GM12801 (cell line): Measurements from ENCODE around the gene FNIP2.

ENCODE experiments used
- CTCF ChIP-seq: IDR thresholded peaks from one replicate; pipeline ENCODE4 v1.5.1; 2011; ENCODE audit warnings: control low read depth; ENCODE audit not compliant: insufficient read length; ENCODE audit errors: extremely low read depth

Gene FNIP2

GRCh38 chr4:158854236-158854635 lies 85.4 kb downstream of the FNIP2 start:
- TF ChIP-seq CTCF, result no peak

GRCh38 chr4:158856852-158857251 lies 88.0 kb downstream of the FNIP2 start:
- TF ChIP-seq CTCF, result no peak

GRCh38 chr4:158857951-158858350 lies 89.1 kb downstream of the FNIP2 start:
- no peak for TF ChIP-seq CTCF

- TF ChIP-seq CTCF, result no peak
Observed at GRCh38 chr4:158858410-158859199, 89.8 kb downstream of the FNIP2 start.

GRCh38 chr4:158859661-158860060 lies 90.8 kb downstream of the FNIP2 start:
- TF ChIP-seq CTCF, result no peak

GRCh38 chr4:158860856-158861255 lies 92.0 kb downstream of the FNIP2 start:
- no peak for TF ChIP-seq CTCF

- no peak for TF ChIP-seq CTCF
Observed at GRCh38 chr4:158861281-158861680, 92.5 kb downstream of the FNIP2 start.
